A549 (cell line): ENCODE data around the gene CFAP61.

ENCODE experiments used
- CHD2 ChIP-seq: fragments of 150-350 bp; IDR thresholded peaks from 2 replicates; pipeline ENCODE4 v1.6.1; 2014; ENCODE audit warnings: low read length; ENCODE audit not compliant: partially characterized antibody
- CTCF ChIP-seq: fragments of >200 bp; sonication (Bioruptor Twin); formaldehyde crosslinking; IDR thresholded peaks from 3 replicates; pipeline ENCODE4 v1.5.1; 2016
- EP300 ChIP-seq, 2 experiments: fragments of >200 bp; sonication (Bioruptor Twin); formaldehyde crosslinking; IDR thresholded peaks; 2 replicates in 1 of 2; 3 replicates in 1 of 2; pipeline ENCODE4 v1.6.1; 2016 to 2017
- HOXA7 ChIP-seq: fragments of 250-450 bp; sonication (Bioruptor Pico); IDR thresholded peaks from 2 replicates; pipeline ENCODE4 v1.5.0; 2020; ENCODE audit warnings: mild to moderate bottlenecking, moderate library complexity
- POLR2A ChIP-seq: IDR thresholded peaks from 2 replicates; pipeline ENCODE4 v1.6.1; 2012; ENCODE audit warnings: mild to moderate bottlenecking, low read length
- RCOR1 ChIP-seq: fragments of 150-350 bp; IDR thresholded peaks from 2 replicates; pipeline ENCODE4 v1.6.1; 2014; ENCODE audit warnings: antibody characterized with exemption, low read length, low read depth
- USF2 ChIP-seq: fragments of 450-650 bp; IDR thresholded peaks from 2 replicates; pipeline ENCODE4 v1.6.1; 2014; ENCODE audit warnings: antibody characterized with exemption
- TF ChIP-seq, protein P1 (sequence below): fragments of 250-450 bp; sonication (Bioruptor Pico); IDR thresholded peaks from 2 replicates; pipeline ENCODE4 v1.5.0; 2020; ENCODE audit warnings: low read depth, mild to moderate bottlenecking, moderate library complexity

DNA sequence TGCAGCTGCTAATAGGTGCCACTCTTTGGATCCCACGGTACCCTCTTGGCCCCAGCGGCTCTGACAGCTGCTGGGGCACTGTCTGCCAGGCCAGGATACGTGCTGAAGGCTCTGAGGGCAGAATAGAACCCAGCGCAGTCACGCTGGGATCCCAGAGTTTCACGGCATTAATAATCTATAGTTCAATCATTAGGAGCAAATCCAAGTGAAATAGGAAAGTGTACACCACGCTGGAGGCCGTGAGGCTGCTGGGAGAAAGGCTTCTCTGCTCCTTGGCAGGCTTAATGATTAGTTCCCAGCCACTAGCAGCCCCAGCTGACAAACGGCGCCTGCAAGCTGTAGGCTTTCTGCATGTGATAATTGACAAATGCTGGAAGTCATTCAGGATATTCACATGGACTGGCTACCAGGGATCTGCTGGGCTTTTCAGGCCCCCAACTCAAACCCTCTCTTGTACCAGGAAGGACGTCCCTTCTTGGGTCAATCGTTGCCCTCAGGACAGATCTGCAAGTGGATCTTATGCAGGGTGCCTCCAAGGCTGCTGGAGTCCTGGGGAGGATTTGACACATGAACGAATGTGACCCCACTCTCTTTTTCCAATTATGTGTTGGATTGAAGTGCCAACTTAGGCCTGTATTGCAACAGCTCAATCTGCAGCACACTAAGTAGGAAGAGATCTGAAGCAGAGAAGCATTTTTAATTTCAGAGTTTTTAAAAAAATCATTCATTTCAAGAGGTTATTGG is 265.5 kb downstream of the CFAP61 start:
- TF ChIP-seq CTCF, result no peak
- TF ChIP-seq EP300 (IDR thresholded peaks at IDR 0.05), result no peak
- no peak for TF ChIP-seq RCOR1
- TF ChIP-seq, protein P1, sequence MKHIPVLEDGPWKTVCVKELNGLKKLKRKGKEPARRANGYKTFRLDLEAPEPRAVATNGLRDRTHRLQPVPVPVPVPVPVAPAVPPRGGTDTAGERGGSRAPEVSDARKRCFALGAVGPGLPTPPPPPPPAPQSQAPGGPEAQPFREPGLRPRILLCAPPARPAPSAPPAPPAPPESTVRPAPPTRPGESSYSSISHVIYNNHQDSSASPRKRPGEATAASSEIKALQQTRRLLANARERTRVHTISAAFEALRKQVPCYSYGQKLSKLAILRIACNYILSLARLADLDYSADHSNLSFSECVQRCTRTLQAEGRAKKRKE (CRISPR knock-in tag), result no peak
- no peak for TF ChIP-seq POLR2A
- no peak for TF ChIP-seq HOXA7 (CRISPR knock-in tag)
- no peak for TF ChIP-seq CHD2
- TF ChIP-seq USF2, result no peak
